Muscle of leg (tissue), 16 donors: Measurements from ENCODE around the gene CDC14C. TPM values are rescaled to one million over a fixed set of nuclear protein-coding genes. Genes with fewer than 3 reads are reported as not detected.
A peak's percentile ranks its signal among the peaks of the same experiment; 100 is the strongest.
"Not testable (repeated sequence)": the region's sequence is repeated elsewhere in the genome, so short reads cannot be mapped to it uniquely, and the experiment has no call there.

ENCODE experiments used
- DNase-seq: peaks from one replicate; pipeline ENCODE4 v3.0.0; 2013
- H3K27ac ChIP-seq: one replicate; pipeline ENCODE4 v1.5.1; 2013; ENCODE audit warnings: mild to moderate bottlenecking, low read length, control low read depth
- H3K27me3 ChIP-seq: one replicate; pipeline ENCODE4 v1.6.1; 2013; ENCODE audit warnings: low read length; ENCODE audit not compliant: control insufficient read depth, insufficient read depth
- H3K36me3 ChIP-seq: one replicate; pipeline ENCODE4 v1.6.1; 2013; ENCODE audit warnings: low read length; ENCODE audit not compliant: control insufficient read depth, insufficient read depth
- H3K4me1 ChIP-seq: one replicate; pipeline ENCODE4 v1.6.1; 2013; ENCODE audit warnings: low read length; ENCODE audit not compliant: control insufficient read depth, insufficient read depth
- H3K4me3 ChIP-seq: one replicate; pipeline ENCODE4 v1.5.1; 2013; ENCODE audit warnings: low read length, control low read depth
- H3K9me3 ChIP-seq: replicated peaks from 2 replicates; pipeline ENCODE4 v1.6.1; 2013; ENCODE audit warnings: low read depth, low read length; ENCODE audit not compliant: control insufficient read depth
- WGBS: methylation state at CpG from one replicate; pipeline ENCODE4 v1.1.5; 2013; ENCODE audit warnings: missing lambda C conversion rate; ENCODE audit not compliant: insufficient coverage; 5-methylcytosine and 5-hydroxymethylcytosine counted together
- long read RNA-seq, 11 donors: transcript quantifications; one replicate each; lab custom pipeline, GENCODE V29; 2026
- polyA plus RNA-seq, 8 donors: library from polyadenylated mRNA; unstranded; fragments of 120-200 nt; gene quantifications; one replicate each; pipeline versions ENCODE4 v1.2.1 to v1.2.3, GENCODE V29; 2013; ENCODE audit warnings: inconsistent platforms in 1 of 8, low replicate concordance in 1 of 8; ENCODE audit not compliant: insufficient read length in 8 of 8, insufficient read depth in 1 of 8
- total RNA-seq: library from RNA; stranded (reverse); fragments of 120-200 nt; gene quantifications from one replicate; pipeline ENCODE4 v1.2.4, GENCODE V29; 2013

Gene CDC14C
- 0.04 TPM for total RNA-seq
- under 1 TPM in 1 of 8 donors, not detected in 7; 0.07 TPM for polyA plus RNA-seq
- long read RNA-seq, donor 1, result 0 reads
- long read RNA-seq, donor 2, result 0 reads
- long read RNA-seq, donor 3, result 0 reads
- long read RNA-seq, donor 4, result 0 reads
- long read RNA-seq, donor 5, result 0 reads
- long read RNA-seq, donor 6, result 0 reads
- long read RNA-seq, donor 7, result 0 reads
- long read RNA-seq, donor 8, result 0 reads
- long read RNA-seq, donor 9, result 0 reads
- long read RNA-seq, donor 10, result 0 reads
- long read RNA-seq, donor 11, result 0 reads

DNA sequence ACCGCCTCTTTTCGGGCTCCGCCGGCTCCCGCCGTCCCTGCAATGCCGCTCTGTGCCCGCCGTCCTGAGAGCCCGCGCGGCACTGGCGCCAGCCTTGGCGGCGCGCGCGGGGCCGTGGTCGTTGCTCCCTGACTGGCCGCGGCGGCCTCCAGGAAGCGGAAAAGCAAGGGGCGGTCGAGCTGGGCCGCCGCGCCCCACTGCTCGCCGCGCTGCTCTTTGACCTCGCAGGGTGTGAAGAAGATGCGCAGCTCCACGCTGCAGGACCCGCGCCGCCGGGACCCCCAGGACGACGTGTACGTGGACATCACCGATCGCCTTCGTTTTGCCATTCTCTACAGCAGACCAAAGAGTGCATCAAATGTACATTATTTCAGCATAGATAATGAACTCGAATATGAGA lies at the start of gene CDC14C:
Gene CDC14C, plus strand, starts transcription at position 115 of the 400 bp plus-strand sequence. Its CDS starts 126 bp downstream, at position 241.
- H3K36me3 ChIP-seq, result no peaks in the 10 kb centered on the region
- no peaks in the 10 kb centered on the region for H3K27me3 ChIP-seq
- H3K27ac ChIP-seq, result no peak within 1 kb of the TSS
- H3K4me3 ChIP-seq, result no peak within 1 kb of the TSS
- 96% methylated on average over 39 of the region's 46 CpGs for WGBS
- no peak for DNase-seq
- no peaks in the 10 kb centered on the region for H3K9me3 ChIP-seq
- H3K4me1 ChIP-seq, result no peaks in the 10 kb centered on the region

- H3K4me3 ChIP-seq, result no peak overlapping the region
- H3K4me1 ChIP-seq, result no peaks in the 10 kb centered on the region
- no peaks in the 10 kb centered on the region for H3K9me3 ChIP-seq
- no peaks in the 10 kb centered on the region for H3K27me3 ChIP-seq
- peak; percentile 32 for DNase-seq
- no peaks in the 10 kb centered on the region for H3K36me3 ChIP-seq
- WGBS, result 48% methylated on average over 10 of the region's 14 CpGs
- no peak overlapping the region for H3K27ac ChIP-seq
Measured at GRCh38 chr7:48875045-48875916, 49.1 kb upstream of the CDC14C start.

GRCh38 chr7:48876087-48876486 lies 48.3 kb upstream of the CDC14C start:
- H3K36me3 ChIP-seq, result no peaks in the 10 kb centered on the region
- no peak overlapping the region for H3K4me3 ChIP-seq
- DNase-seq, result no peak
- H3K27ac ChIP-seq, result no peak overlapping the region
- no peaks in the 10 kb centered on the region for H3K27me3 ChIP-seq
- no peaks in the 10 kb centered on the region for H3K4me1 ChIP-seq
- WGBS, result no CpG with 5 or more reads among the region's 3 CpGs
- H3K9me3 ChIP-seq, result no peaks in the 10 kb centered on the region

GRCh38 chr7:48880851-48881250 lies 43.5 kb upstream of the CDC14C start:
- no peak overlapping the region for H3K4me3 ChIP-seq
- H3K27me3 ChIP-seq, result no peaks in the 10 kb centered on the region
- no peak overlapping the region for H3K27ac ChIP-seq
- H3K4me1 ChIP-seq, result no peaks in the 10 kb centered on the region
- H3K36me3 ChIP-seq, result no peaks in the 10 kb centered on the region
- H3K9me3 ChIP-seq, result no peaks in the 10 kb centered on the region
- DNase-seq, result no peak
- WGBS, result no CpG with 5 or more reads among the region's 2 CpGs

- no peak for DNase-seq
- Histone ChIP-seq H3K36me3 (no peaks in the 10 kb centered on the region), H3K4me3 (no peak overlapping the region), H3K27ac (no peak overlapping the region), H3K9me3 (peaks cover 11% of the 10 kb centered on the region), H3K4me1 (no peaks in the 10 kb centered on the region), H3K27me3 (no peaks in the 10 kb centered on the region)
- WGBS, result 40% methylated on average over 1 of the region's 2 CpGs
Measured at GRCh38 chr7:48887500-48887899, 36.8 kb upstream of the CDC14C start.

DNA sequence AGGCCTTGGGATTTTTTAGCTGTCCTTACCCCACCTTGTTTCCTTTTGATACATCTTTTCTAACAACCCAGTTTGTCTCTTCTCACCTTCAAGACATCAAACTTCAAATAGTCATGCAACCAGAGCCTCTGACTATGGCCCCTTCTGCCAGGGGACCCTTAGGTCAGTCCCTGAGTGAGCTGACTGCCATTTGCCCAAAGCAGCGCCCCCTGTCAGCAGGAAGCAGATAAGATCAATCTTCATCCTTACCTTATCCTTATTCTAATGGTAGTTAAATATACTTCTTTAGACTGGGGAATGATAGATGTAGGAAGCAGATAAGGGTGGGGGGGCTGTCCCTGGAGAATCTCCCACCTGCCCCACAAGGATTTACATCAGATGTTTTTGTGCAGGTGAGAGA lies 29.8 kb upstream of the CDC14C start:
- H3K27ac ChIP-seq, result no peak overlapping the region
- no peaks in the 10 kb centered on the region for H3K27me3 ChIP-seq
- no peak overlapping the region for H3K4me3 ChIP-seq
- no peaks in the 10 kb centered on the region for H3K4me1 ChIP-seq
- no peaks in the 10 kb centered on the region for H3K36me3 ChIP-seq
- no CpG with 5 or more reads among the region's 1 CpG for WGBS
- peaks cover 13% of the 10 kb centered on the region for H3K9me3 ChIP-seq
- no peak for DNase-seq

DNA sequence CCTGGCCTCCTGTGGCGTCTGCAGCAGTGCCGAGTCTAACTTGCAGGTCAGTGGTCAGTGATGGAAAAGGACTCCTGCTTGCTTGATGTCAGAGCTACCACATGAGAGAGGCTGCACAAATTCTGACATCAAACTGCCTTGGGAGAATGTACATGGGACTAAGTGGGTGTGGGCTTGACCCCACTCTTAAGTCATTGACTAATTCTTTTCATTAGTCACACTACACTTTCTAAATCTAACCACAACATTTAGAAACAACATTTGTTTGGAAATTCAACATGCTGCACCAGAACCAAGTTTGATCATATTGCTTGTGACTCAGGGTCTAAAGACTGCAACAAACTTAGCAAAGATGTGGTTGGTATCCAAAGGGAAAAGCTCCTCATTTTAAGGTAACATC lies 24.4 kb upstream of the CDC14C start:
- no peaks in the 10 kb centered on the region for H3K9me3 ChIP-seq
- H3K4me3 ChIP-seq, result no peak overlapping the region
- DNase-seq, result no peak
- 75% methylated on average over 2 of the region's 2 CpGs for WGBS
- H3K4me1 ChIP-seq, result no peaks in the 10 kb centered on the region
- no peak overlapping the region for H3K27ac ChIP-seq
- H3K36me3 ChIP-seq, result no peaks in the 10 kb centered on the region
- no peaks in the 10 kb centered on the region for H3K27me3 ChIP-seq

- WGBS, result no CpG with 5 or more reads among the region's 3 CpGs
Measured at GRCh38 chr7:48901966-48902365, 22.4 kb upstream of the CDC14C start.

GRCh38 chr7:48904975-48905374 lies 19.4 kb upstream of the CDC14C start:
- WGBS, result no CpG with 5 or more reads among the region's 1 CpG
- no peaks in the 10 kb centered on the region for H3K9me3 ChIP-seq
- DNase-seq, result no peak
- H3K27me3 ChIP-seq, result no peaks in the 10 kb centered on the region
- no peak overlapping the region for H3K27ac ChIP-seq
- H3K4me3 ChIP-seq, result no peak overlapping the region
- no peaks in the 10 kb centered on the region for H3K4me1 ChIP-seq
- no peaks in the 10 kb centered on the region for H3K36me3 ChIP-seq

More at GRCh38 chr7:48901966-48902365, 22.4 kb upstream of the CDC14C start:
- no peak for DNase-seq
- H3K27me3 ChIP-seq, result no peaks in the 10 kb centered on the region
- no peaks in the 10 kb centered on the region for H3K9me3 ChIP-seq
- no peak overlapping the region for H3K27ac ChIP-seq
- no peak overlapping the region for H3K4me3 ChIP-seq
- no peaks in the 10 kb centered on the region for H3K4me1 ChIP-seq
- no peaks in the 10 kb centered on the region for H3K36me3 ChIP-seq

GRCh38 chr7:48905686-48906085 lies 18.7 kb upstream of the CDC14C start:
- not testable (repeated sequence) for DNase-seq, H3K27ac ChIP-seq, H3K9me3 ChIP-seq, H3K27me3 ChIP-seq, H3K36me3 ChIP-seq, H3K4me1 ChIP-seq, H3K4me3 ChIP-seq
- WGBS, result 74% methylated on average over 2 of the region's 6 CpGs
